ENCODE results near the gene ATP9B. TPM values are rescaled to one million over a fixed set of nuclear protein-coding genes. Genes with fewer than 3 reads are reported as not detected.

ATP9B gene
- total RNA-seq, 2 experiments from 2014 or later = 61.9 to 63.5 TPM

DNA sequence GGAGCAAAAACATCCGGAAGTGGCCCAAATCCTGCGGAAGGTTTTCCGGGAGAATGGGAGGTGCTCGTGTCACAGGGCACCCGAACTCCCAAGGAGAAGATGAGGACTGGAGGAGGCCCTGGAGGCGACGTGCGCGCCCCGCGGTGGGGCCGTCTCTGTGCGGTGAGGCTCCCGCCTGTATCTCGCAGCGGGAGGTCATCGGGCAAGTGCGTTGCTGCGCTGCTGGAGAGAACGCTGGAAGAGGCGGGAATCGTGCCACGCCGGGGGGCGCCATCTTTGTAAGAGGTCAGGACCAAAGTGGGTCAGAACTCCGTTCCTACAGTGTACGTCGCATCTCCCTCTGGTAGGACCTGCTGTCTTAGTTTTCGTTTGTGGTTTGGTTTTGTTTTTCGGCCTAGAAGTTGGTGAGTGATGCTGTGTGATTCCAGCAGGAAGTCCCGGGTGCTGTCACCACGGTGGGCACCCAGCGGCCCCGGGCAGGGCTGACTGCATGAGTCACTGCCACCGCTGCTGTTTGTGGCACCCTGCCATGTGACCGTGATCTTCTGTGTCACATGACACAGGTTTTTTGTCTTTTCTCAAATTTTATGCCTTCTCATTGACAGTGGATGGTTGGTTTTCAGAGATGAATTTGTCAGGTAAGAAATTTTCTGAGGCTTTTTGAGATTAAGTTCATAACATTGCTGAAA, 21.5 kb upstream of the ATP9B start:
- Histone ChIP-seq H3K27ac (ENCODE audit: low read depth in 1 of 2, low read length in 2 of 2) (no peak overlapping the region), H3K27me3 (ENCODE audit: control insufficient read depth in 1 of 2, insufficient read depth in 2 of 2, low read length in 2 of 2) (peaks cover 0 to 2% of the 10 kb centered on the region in 2 experiments), H3K4me3 (ENCODE audit: low read length) (no peak overlapping the region), H3K9me3 (ENCODE audit: control insufficient read depth in 1 of 2, insufficient read depth in 1 of 2, low read length in 2 of 2) (peaks cover 0 to 16% of the 10 kb centered on the region in 2 experiments), H3K36me3 (ENCODE audit: insufficient read depth, low read length) (no peaks in the 10 kb centered on the region), H3K4me1 (ENCODE audit: insufficient read depth, low read length) (no peaks in the 10 kb centered on the region)
- TF ChIP-seq, protein P1, sequence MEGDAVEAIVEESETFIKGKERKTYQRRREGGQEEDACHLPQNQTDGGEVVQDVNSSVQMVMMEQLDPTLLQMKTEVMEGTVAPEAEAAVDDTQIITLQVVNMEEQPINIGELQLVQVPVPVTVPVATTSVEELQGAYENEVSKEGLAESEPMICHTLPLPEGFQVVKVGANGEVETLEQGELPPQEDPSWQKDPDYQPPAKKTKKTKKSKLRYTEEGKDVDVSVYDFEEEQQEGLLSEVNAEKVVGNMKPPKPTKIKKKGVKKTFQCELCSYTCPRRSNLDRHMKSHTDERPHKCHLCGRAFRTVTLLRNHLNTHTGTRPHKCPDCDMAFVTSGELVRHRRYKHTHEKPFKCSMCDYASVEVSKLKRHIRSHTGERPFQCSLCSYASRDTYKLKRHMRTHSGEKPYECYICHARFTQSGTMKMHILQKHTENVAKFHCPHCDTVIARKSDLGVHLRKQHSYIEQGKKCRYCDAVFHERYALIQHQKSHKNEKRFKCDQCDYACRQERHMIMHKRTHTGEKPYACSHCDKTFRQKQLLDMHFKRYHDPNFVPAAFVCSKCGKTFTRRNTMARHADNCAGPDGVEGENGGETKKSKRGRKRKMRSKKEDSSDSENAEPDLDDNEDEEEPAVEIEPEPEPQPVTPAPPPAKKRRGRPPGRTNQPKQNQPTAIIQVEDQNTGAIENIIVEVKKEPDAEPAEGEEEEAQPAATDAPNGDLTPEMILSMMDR (IDR thresholded peaks at IDR 0.05) = no peak
- Mint-ChIP-seq H3K4me3 (no peak overlapping the region), H3K27ac (no peak overlapping the region), H3K36me3 (ENCODE audit: low read depth) (no peaks in the 10 kb centered on the region), H3K4me1 (ENCODE audit: low read depth) (no peaks in the 10 kb centered on the region), H3K27me3 (peaks cover 20% of the 10 kb centered on the region), H3K9me3 (no peaks in the 10 kb centered on the region)
- ChIA-PET POLR2A (no interaction called here), CTCF (no interaction called here)
- intact Hi-C loops (cut with DNase I, micrococcal nuclease) = no loop called here
- peak in 1 of 14 experiments; percentile 21 for DNase-seq
- ATAC-seq (ENCODE audit: poor library complexity) = no peak

DNA sequence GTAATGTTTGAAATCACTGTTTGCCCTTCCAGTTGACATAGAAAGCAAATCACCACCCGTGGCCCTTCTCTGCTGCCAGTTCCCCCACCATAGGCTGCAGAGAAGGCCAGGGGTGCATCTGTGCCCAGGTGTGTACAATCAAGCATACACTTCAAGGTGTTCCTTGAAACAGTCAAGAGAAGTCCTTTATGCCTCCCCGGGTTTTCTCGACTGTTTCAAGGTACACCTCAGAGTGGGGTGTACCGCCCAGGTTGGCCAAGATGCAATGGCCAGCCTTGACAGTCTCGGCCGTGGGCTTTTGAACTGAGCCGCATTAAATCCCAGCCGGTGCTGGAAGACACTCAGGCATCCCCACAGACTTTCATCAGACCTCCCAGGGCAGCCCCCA, 21.0 kb upstream of the ATP9B start:
- no peaks in the 10 kb centered on the region for H3K36me3 Mint-ChIP-seq (ENCODE audit: low read depth)
- DNase-seq = no peak
- no peak overlapping the region for H3K4me3 ChIP-seq (ENCODE audit: low read length)
- TF ChIP-seq, protein P1 (IDR thresholded peaks at IDR 0.05) = no peak
- H3K36me3 ChIP-seq (ENCODE audit: insufficient read depth, low read length) = no peaks in the 10 kb centered on the region
- H3K9me3 Mint-ChIP-seq = no peaks in the 10 kb centered on the region
- H3K27me3 ChIP-seq (ENCODE audit: control insufficient read depth in 1 of 2, insufficient read depth in 2 of 2, low read length in 2 of 2) = peaks cover 0 to 2% of the 10 kb centered on the region in 2 experiments
- H3K9me3 ChIP-seq (ENCODE audit: control insufficient read depth in 1 of 2, insufficient read depth in 1 of 2, low read length in 2 of 2) = peaks cover 0 to 16% of the 10 kb centered on the region in 2 experiments
- H3K4me1 Mint-ChIP-seq (ENCODE audit: low read depth) = no peaks in the 10 kb centered on the region
- peaks cover 16% of the 10 kb centered on the region for H3K27me3 Mint-ChIP-seq
- no peak overlapping the region for H3K4me3 Mint-ChIP-seq
- no peak overlapping the region for H3K27ac ChIP-seq (ENCODE audit: low read depth in 1 of 2, low read length in 2 of 2)
- H3K27ac Mint-ChIP-seq = no peak overlapping the region
- intact Hi-C loops (cut with DNase I, micrococcal nuclease) = no loop called here
- H3K4me1 ChIP-seq (ENCODE audit: insufficient read depth, low read length) = no peaks in the 10 kb centered on the region
- ChIA-PET CTCF (no interaction called here), POLR2A (no interaction called here)
- ATAC-seq (ENCODE audit: poor library complexity) = no peak

DNA sequence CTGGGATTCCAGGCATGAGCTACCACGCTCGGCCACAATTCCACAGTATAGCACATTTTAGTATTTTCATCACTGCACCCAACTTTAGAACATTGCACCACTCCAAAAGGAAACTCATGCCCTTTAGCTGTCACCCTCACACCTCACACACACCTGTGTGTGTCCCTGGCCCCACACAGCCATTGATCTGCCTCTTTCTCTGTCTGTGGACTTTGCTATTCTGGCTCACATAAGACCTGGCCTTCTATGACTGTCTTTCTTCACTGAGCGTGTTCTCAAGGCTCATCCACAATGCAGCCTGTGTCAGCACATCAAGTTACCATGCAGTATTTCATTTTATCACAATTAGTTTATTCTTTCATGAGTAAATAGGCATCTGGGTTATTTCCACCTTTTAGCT, 19.7 kb upstream of the ATP9B start:
- peaks cover 0 to 2% of the 10 kb centered on the region in 2 experiments for H3K27me3 ChIP-seq (ENCODE audit: control insufficient read depth in 1 of 2, insufficient read depth in 2 of 2, low read length in 2 of 2)
- Mint-ChIP-seq H3K9me3 (no peaks in the 10 kb centered on the region), H3K4me1 (ENCODE audit: low read depth) (no peaks in the 10 kb centered on the region), H3K4me3 (no peak overlapping the region), H3K27me3 (peaks cover 13% of the 10 kb centered on the region), H3K36me3 (ENCODE audit: low read depth) (no peaks in the 10 kb centered on the region), H3K27ac (no peak overlapping the region)
- no peak for DNase-seq
- H3K4me1 ChIP-seq (ENCODE audit: insufficient read depth, low read length) = no peaks in the 10 kb centered on the region
- peaks cover 0 to 16% of the 10 kb centered on the region in 2 experiments for H3K9me3 ChIP-seq (ENCODE audit: control insufficient read depth in 1 of 2, insufficient read depth in 1 of 2, low read length in 2 of 2)
- H3K27ac ChIP-seq (ENCODE audit: low read depth in 1 of 2, low read length in 2 of 2) = no peak overlapping the region
- TF ChIP-seq, protein P1 (IDR thresholded peaks at IDR 0.05) = no peak
- intact Hi-C loops (cut with DNase I, micrococcal nuclease) = no loop called here
- no peak for ATAC-seq (ENCODE audit: poor library complexity)
- ChIA-PET POLR2A (interaction anchor here (0.6 to 0.7 kb wide), 2 partner anchors 18 to 19 kb away, joined by 3 to 4 read pairs; partner anchors contain the start of gene ATP9B), CTCF (no interaction called here)
- H3K4me3 ChIP-seq (ENCODE audit: low read length) = no peak overlapping the region
- H3K36me3 ChIP-seq (ENCODE audit: insufficient read depth, low read length) = no peaks in the 10 kb centered on the region

All from CD4-positive, alpha-beta T cell (primary cell).